SK-N-SH (cell line): ENCODE results near the gene ZMIZ1. TPM values are rescaled to one million over a fixed set of nuclear protein-coding genes. Genes with fewer than 3 reads are reported as not detected.

Source experiments
- CTCF ChIA-PET: fragments of 300-600, 350-600 bp; formaldehyde crosslinking; extraction: SDS; loops from one replicate; lab custom pipeline; 2021; lab: Yijun Ruan, JAX
- POLR2A ChIA-PET: fragments of 350-600 bp; sonication (Branson Sonifier 250); formaldehyde crosslinking; extraction: SDS; loops from one replicate; lab custom pipeline; 2020; ENCODE audit warnings: antibody characterized with exemption, inconsistent platforms; lab: Yijun Ruan, JAX
- DNase-seq: peaks from one replicate; pipeline ENCODE4 v3.0.0; 2012
- H2AFZ ChIP-seq: fragments of 200-600 bp; sonication (generic); 2 replicates; pipeline ENCODE4 v1.8.1; 2016; ENCODE audit warnings: antibody characterized with exemption, mild to moderate bottlenecking, low read depth
- H3F3A ChIP-seq: fragments of 200-600 bp; sonication (generic); replicated peaks from 2 replicates; pipeline ENCODE3; 2016; ENCODE audit warnings: antibody characterized with exemption, mild to moderate bottlenecking; ENCODE audit not compliant: insufficient read depth
- H3K27ac ChIP-seq, 2 experiments: fragments of 200-500 bp in 1 of 2; fragments of 200-600 bp in 1 of 2; sonication (Bioruptor generic) in 1 of 2; sonication (generic), shearing (Covaris generic) in 1 of 2; 2 replicates each; pipeline versions ENCODE4 v1.5.1 to v1.6.1; 2014 to 2016; ENCODE audit warnings: low read depth in 2 of 2, inconsistent platforms in 1 of 2, low read length in 1 of 2, mild to moderate bottlenecking in 1 of 2, mixed read lengths in 1 of 2
- H3K27me3 ChIP-seq: fragments of 200-600 bp; sonication (generic), shearing (Covaris generic); 2 replicates; pipeline ENCODE4 v1.6.1; 2016; ENCODE audit warnings: mixed run types; ENCODE audit not compliant: insufficient read depth
- H3K36me3 ChIP-seq, 2 experiments: fragments of 200-500 bp in 1 of 2; fragments of 200-600 bp in 1 of 2; sonication (Bioruptor generic) in 1 of 2; sonication (generic) in 1 of 2; replicated peaks in 1 of 2; 2 replicates each; pipeline versions ENCODE3 to v1.5.1; 2014 to 2016; ENCODE audit warnings: low read length in 1 of 2, mild to moderate bottlenecking in 1 of 2; ENCODE audit not compliant: insufficient read depth in 2 of 2, control insufficient read depth in 1 of 2
- H3K4me1 ChIP-seq, 2 experiments: fragments of 200-500 bp in 1 of 2; fragments of 200-600 bp in 1 of 2; sonication (Bioruptor generic) in 1 of 2; sonication (generic), shearing (Covaris generic) in 1 of 2; 2 replicates each; pipeline versions ENCODE4 v1.5.1 to v1.6.1; 2014 to 2016; ENCODE audit warnings: low read depth in 1 of 2, low read length in 1 of 2, mixed run types in 1 of 2; ENCODE audit not compliant: insufficient read depth in 2 of 2, control insufficient read depth in 1 of 2
- H3K4me2 ChIP-seq: fragments of 200-600 bp; sonication (generic), shearing (Covaris generic); 2 replicates; pipeline ENCODE4 v1.6.1; 2017; ENCODE audit warnings: mixed run types
- H3K4me3 ChIP-seq, 2 experiments: fragments of 200-500 bp in 1 of 2; fragments of 200-600 bp in 1 of 2; sonication (Bioruptor generic) in 1 of 2; sonication (generic), shearing (Covaris generic) in 1 of 2; 2 replicates each; pipeline versions ENCODE4 v1.5.1 to v1.8.1; 2014 to 2016; ENCODE audit warnings: low read depth in 2 of 2, inconsistent platforms in 1 of 2, low read length in 1 of 2, mild to moderate bottlenecking in 1 of 2, mixed read lengths in 1 of 2, moderate library complexity in 1 of 2
- H3K79me2 ChIP-seq: fragments of 200-600 bp; sonication (generic); 2 replicates; pipeline ENCODE4 v1.8.1; 2017; ENCODE audit warnings: mild to moderate bottlenecking; ENCODE audit not compliant: insufficient read depth
- H3K9ac ChIP-seq: fragments of 200-600 bp; sonication (generic); 2 replicates; pipeline ENCODE4 v1.6.1; 2017; ENCODE audit warnings: mixed run types
- H3K9me2 ChIP-seq: fragments of 200-600 bp; sonication (generic); 2 replicates; pipeline ENCODE4 v1.6.1; 2017; ENCODE audit warnings: mixed run types
- H3K9me3 ChIP-seq: fragments of 200-600 bp; sonication (generic); 2 replicates; pipeline ENCODE4 v1.6.1; 2017; ENCODE audit warnings: mixed run types, mild to moderate bottlenecking, moderate library complexity
- H4K20me1 ChIP-seq: fragments of 200-600 bp; sonication (generic); 2 replicates; pipeline ENCODE4 v1.6.1; 2017; ENCODE audit warnings: mild to moderate bottlenecking, mixed run types; ENCODE audit not compliant: insufficient read depth
- ELF1 ChIP-seq: IDR thresholded peaks from 2 replicates; pipeline ENCODE4 v1.4.0; 2012
- EP300 ChIP-seq, 2 experiments: IDR thresholded peaks; 2 replicates each; pipeline versions ENCODE4 v1.4.0 to v1.6.1; 2012; ENCODE audit warnings: borderline replicate concordance in 1 of 2, low read depth in 1 of 2, low read length in 1 of 2
- EZH2phosphoT487 ChIP-seq: fragments of 200-600 bp; sonication (generic); IDR thresholded peaks from 2 replicates; pipeline ENCODE4 v1.6.1; 2017; ENCODE audit warnings: low read depth, mixed run types, mild to moderate bottlenecking, antibody characterized with exemption, moderate library complexity, borderline replicate concordance
- FOXJ3 ChIP-seq: sonication (generic); formaldehyde crosslinking; IDR thresholded peaks from 2 replicates; pipeline ENCODE4 v1.5.1; 2020; ENCODE audit warnings: mild to moderate bottlenecking, missing genetic modification reagents
- GABPA ChIP-seq: IDR thresholded peaks from 2 replicates; pipeline ENCODE4 v1.4.0; 2012; ENCODE audit warnings: low read depth, mild to moderate bottlenecking
- JUND ChIP-seq: IDR thresholded peaks from 2 replicates; pipeline ENCODE4 v1.4.0; 2012
- MXI1 ChIP-seq: IDR thresholded peaks from 2 replicates; pipeline ENCODE4 v1.6.1; 2012; ENCODE audit warnings: mild to moderate bottlenecking, low read depth, low read length, improper control_type of control experiment
- NFIC ChIP-seq: IDR thresholded peaks from 2 replicates; pipeline ENCODE4 v1.4.0; 2012; ENCODE audit warnings: borderline replicate concordance
- POLR2AphosphoS5 ChIP-seq: IDR thresholded peaks from 2 replicates; pipeline ENCODE4 v1.6.1; 2012; ENCODE audit warnings: low read depth, low read length
- RAD21 ChIP-seq: IDR thresholded peaks from 2 replicates; pipeline ENCODE4 v1.6.1; 2012; ENCODE audit warnings: mild to moderate bottlenecking, low read length
- RXRA ChIP-seq: IDR thresholded peaks from 2 replicates; pipeline ENCODE4 v1.4.0; 2012; ENCODE audit warnings: low read depth, mild to moderate bottlenecking, borderline replicate concordance
- SMC3 ChIP-seq: IDR thresholded peaks from 2 replicates; pipeline ENCODE4 v1.6.1; 2012; ENCODE audit warnings: low read depth, low read length, improper control_type of control experiment
- WGBS: methylation state at CpG from one replicate; pipeline ENCODE4 v1.1.6; 2017; ENCODE audit warnings: low lambda C conversion rate; 5-methylcytosine and 5-hydroxymethylcytosine counted together
- polyA plus RNA-seq, 3 experiments: library from polyadenylated mRNA; depleted of rRNA; stranded (reverse); fragments of >200 nt; gene quantifications; 2 replicates each; pipeline ENCODE4 v1.2.3, GENCODE V29; 2012
- TF ChIP-seq, protein P1 (sequence below): IDR thresholded peaks from 2 replicates; pipeline ENCODE4 v1.4.0; 2012; ENCODE audit warnings: low read depth
- TF ChIP-seq, protein P2 (sequence below): fragments of 150-350 bp; IDR thresholded peaks from 2 replicates; pipeline ENCODE4 v1.6.1; 2017; ENCODE audit warnings: antibody characterized with exemption, low read length, low read depth, borderline replicate concordance
- TF ChIP-seq, protein P3 (sequence below): IDR thresholded peaks from 2 replicates; pipeline ENCODE4; 2012

Gene ZMIZ1
- polyA plus RNA-seq, 1 of the 3 experiments (the other 2 are of a cell fraction) = 23.5 TPM

- Histone ChIP-seq H3K4me1 (peaks cover 0 to 9% of the 10 kb centered on the region in 2 experiments; a peak in 2 of 4 replicates), H3K9me3 (no peaks in the 10 kb centered on the region), H3K27me3 (no peaks in the 10 kb centered on the region), H3K4me3 (no peak overlapping the region), H2AFZ (no peak overlapping the region), H3K9me2 (no peaks in the 10 kb centered on the region), H3K79me2 (no peaks in the 10 kb centered on the region), H3K9ac (no peak overlapping the region), H3K27ac (no peak overlapping the region), H3K4me2 (no peak overlapping the region), H3F3A (peaks cover 7% of the 10 kb centered on the region), H4K20me1 (no peaks in the 10 kb centered on the region), H3K36me3 (no peaks in the 10 kb centered on the region)
- DNase-seq = no peak
- ChIA-PET CTCF (interaction anchor here (1.8 kb wide), 1 partner anchor 11 kb away, joined by 11 read pairs; the partner anchor contains the start of gene PPIF), POLR2A (no interaction called here)
- TF ChIP-seq JUND = no peak
- TF ChIP-seq ELF1 = no peak
- no peak for TF ChIP-seq MXI1
- 86% methylated on average over 1 of the region's 2 CpGs for whole genome bisulfite sequencing
These were observed 266.3 kb downstream of the ZMIZ1 start for GRCh38 chr10:79335094-79335469.

DNA sequence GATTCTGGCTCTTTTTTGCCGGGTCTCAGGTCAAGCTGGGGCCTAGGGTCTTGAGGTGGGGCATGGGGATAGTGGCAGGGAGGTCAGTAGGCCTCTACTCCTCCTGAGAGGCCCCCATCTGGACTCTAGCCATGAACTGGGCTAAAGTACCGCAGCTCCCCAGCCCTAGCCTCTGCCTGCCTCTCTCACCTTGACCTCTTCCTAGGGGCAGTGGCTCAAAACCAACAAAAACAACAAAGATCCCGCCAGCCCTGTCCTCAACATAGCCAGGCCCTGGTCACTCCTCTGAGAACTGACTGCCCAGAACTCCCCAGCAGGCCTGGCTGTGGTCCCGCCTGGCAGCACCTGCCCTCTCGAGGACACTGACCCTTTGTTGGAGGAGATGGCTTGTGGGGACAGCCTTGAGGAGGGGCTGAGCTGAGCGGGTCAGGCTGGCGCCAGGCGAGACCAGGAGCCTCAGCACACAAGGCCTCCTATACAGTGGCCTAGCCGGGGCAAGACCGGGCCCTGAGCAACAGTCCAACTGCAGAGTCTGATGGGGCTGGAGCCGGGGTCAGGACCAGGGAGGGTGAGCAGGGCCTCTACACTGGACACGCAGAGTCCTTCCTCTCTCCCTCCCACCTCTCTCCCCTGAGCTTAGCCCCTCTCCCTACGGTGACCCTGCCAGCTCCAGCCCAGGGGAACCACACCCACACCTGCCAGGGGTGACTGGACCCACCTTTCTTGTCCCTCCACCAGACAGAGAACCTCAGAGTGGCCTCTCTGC lies 266.9 kb downstream of the ZMIZ1 start:
- TF ChIP-seq FOXJ3 (CRISPR knock-in tag) (no peak), RAD21 (no peak), POLR2AphosphoS5 (no peak), NFIC (no peak), RXRA (no peak), SMC3 (no peak), EP300 (IDR thresholded peaks at IDR 0.05; ENCODE audit: borderline replicate concordance in 1 of 2, low read depth in 1 of 2, low read length in 1 of 2) (no peak), EZH2phosphoT487 (no peak), GABPA (no peak)
- TF ChIP-seq, protein P1, sequence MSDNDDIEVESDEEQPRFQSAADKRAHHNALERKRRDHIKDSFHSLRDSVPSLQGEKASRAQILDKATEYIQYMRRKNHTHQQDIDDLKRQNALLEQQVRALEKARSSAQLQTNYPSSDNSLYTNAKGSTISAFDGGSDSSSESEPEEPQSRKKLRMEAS = no peak
- TF ChIP-seq, protein P2, sequence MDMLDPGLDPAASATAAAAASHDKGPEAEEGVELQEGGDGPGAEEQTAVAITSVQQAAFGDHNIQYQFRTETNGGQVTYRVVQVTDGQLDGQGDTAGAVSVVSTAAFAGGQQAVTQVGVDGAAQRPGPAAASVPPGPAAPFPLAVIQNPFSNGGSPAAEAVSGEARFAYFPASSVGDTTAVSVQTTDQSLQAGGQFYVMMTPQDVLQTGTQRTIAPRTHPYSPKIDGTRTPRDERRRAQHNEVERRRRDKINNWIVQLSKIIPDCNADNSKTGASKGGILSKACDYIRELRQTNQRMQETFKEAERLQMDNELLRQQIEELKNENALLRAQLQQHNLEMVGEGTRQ = no peak
- TF ChIP-seq, protein P3, sequence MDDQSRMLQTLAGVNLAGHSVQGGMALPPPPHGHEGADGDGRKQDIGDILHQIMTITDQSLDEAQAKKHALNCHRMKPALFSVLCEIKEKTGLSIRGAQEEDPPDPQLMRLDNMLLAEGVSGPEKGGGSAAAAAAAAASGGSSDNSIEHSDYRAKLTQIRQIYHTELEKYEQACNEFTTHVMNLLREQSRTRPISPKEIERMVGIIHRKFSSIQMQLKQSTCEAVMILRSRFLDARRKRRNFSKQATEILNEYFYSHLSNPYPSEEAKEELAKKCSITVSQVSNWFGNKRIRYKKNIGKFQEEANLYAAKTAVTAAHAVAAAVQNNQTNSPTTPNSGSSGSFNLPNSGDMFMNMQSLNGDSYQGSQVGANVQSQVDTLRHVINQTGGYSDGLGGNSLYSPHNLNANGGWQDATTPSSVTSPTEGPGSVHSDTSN = no peak
- Histone ChIP-seq H4K20me1 (no peaks in the 10 kb centered on the region), H3K9me2 (no peaks in the 10 kb centered on the region), H3F3A (peaks cover 7% of the 10 kb centered on the region), H2AFZ (no peak overlapping the region), H3K27ac (no peak overlapping the region; a peak in 1 of 4 replicates), H3K36me3 (no peaks in the 10 kb centered on the region), H3K9me3 (no peaks in the 10 kb centered on the region), H3K27me3 (no peaks in the 10 kb centered on the region), H3K4me1 (peaks cover 0 to 9% of the 10 kb centered on the region in 2 experiments; a peak in 2 of 4 replicates), H3K9ac (no peak overlapping the region), H3K79me2 (no peaks in the 10 kb centered on the region), H3K4me3 (no peak overlapping the region), H3K4me2 (no peak overlapping the region)
- CTCF ChIA-PET = no interaction called here
- no peak for DNase-seq
- POLR2A ChIA-PET = no interaction called here
- 86% methylated on average over 9 of the region's 13 CpGs for WGBS
